Activated CD8-positive, alpha-beta memory T cell treated with anti-CD3 and anti-CD28 coated beads, Interleukin-2, amount 50 U/mL, for 1 hour (primary cell): ENCODE data around the gene TBX4.
"Not testable (repeated sequence)": the region's sequence is repeated elsewhere in the genome, so short reads cannot be mapped to it uniquely, and the experiment has no call there.

Experiments
- DNase-seq: peaks from one replicate; pipeline ENCODE4 v3.0.0-alpha.2; 2020; ENCODE audit errors: extremely low read depth

TBX4 gene

DNA sequence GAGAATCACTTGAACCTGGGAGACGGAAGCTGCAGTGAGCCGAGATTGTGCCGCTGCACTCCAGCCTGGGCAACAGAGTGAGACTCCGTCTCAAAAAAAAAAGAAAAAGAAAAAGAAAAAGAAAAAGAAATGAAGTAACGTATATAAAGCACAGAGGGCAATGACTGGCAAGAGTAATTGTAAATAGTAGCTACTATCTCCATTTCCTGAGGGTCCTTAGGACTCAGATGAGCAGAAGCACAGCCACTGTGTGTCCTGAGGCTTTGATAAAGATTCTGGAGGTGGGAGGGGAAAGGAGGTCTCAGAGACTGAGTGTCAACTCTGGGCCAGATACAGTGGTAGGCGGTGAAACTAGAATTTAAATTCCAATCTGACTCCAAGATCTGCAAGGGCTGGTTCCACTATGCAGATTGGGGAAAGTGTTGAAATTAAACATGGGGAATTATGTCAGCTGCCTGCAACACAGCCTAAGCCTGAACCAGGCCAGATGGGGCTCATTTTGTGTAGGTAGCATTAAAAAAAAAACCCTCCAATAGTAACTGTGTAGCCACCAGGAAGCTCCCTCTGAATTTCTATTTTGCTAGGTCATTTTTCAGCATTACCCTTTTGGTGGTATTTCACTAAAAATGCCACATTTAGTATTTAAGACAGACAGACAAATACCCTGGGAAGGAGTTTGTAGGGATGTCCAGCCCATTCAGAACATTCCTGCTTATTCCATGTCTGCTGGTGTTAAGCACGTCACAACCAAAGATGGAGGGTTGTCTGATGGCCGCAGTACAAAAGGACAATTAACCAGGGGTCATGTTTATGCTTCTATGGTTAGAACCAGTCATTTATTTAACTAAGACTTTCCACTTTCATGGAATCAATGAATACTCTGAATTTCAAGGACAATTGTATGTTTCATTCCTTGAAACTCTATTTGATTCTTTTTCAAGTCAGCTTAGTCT is 46.1 kb downstream of the TBX4 start:
- DNase-seq: no peak

DNA sequence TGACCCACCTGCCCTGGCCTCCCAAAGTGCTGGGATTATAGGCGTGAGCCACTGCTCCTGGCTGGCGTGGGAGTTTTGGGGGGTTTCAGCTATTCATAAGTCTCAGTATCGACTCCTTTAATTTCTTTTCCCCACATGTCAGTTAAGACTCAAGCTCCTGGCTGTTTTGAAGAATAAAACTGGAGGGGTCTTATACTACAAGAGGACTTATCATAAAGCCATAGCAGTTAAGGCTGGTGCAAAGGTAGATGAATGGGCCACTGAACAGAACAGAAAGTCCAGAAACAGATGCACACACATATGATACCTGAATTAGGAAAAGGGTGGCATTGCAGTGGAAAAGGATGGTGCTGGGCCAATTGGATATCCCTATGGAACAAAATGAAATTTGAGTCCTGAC is 47.4 kb downstream of the TBX4 start:
- no peak for DNase-seq

DNA sequence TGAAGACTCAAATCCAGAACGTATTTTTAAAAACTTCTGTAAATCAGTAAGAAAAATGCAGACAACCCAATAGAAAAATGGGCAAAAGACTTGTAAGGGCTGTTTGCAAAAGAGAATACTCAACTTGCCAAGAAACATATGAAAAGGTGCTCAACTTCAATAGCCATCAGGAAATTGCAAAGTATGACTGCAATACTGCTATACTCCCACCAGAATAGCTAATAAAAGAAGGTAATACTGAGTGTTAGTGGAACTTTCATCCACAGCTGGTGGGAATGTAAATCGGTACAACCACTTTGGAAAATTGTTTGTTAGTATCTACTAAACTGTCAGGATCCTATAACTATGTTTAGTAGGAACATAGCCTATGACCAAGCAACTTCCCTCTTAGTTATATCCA is 48.1 kb downstream of the TBX4 start:
- DNase-seq: no peak

DNA sequence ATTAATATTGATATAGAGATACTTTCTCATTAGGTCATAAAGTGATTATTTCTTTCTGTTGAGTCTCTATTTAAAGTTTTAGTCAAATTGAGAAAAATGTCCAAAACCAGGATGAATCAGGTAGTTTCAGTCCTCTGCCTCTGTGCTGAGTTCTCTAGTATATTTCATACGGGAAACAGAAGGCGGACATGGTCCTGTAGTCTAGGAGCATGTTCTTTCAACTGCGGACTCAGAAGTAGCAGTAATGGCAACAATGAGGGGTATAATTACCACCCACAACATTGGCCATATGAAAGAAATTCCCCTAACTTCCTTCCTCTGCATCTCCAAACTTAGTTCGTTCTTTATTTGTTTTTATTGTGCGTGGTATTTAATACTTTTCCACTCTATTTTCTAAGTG is 50.1 kb downstream of the TBX4 start:
- no peak for DNase-seq

DNA sequence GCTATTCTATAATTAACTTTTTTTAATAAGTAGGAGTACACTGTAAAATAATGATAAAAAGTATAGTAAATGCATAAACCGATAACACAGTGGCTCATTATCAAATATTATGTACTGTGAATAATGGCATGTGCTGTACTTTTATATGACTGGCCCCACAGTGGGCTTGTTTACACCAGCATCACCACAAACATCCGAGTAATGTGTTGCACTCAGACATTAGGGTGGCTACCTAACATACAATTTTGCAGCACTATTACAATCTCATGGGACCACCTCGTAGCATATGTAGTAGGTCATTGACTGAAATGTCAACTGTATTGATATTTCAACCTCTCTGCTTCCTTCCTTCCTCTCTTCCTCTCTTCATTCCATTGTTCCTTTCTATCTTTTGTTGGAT is 51.7 kb downstream of the TBX4 start:
- DNase-seq: no peak

DNA sequence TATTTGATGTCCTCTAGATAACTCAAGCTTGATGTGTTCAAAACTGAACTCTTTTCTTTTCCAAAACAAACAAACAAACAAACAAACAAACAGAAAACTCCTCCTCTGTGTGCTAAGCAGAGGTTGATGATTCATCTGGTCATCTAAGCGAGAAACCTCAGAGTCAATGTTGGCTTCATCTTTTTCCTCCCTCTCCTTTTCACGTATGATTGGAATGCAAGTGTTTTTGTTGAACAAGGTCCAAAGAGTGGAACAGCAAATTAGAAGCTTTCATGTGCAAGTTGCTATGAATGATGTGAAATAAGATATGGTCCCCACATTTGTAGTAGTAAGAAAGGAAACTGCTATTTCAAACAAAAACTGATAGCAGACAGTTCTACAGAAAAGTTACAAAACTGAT is 52.5 kb downstream of the TBX4 start:
- no peak for DNase-seq

DNA sequence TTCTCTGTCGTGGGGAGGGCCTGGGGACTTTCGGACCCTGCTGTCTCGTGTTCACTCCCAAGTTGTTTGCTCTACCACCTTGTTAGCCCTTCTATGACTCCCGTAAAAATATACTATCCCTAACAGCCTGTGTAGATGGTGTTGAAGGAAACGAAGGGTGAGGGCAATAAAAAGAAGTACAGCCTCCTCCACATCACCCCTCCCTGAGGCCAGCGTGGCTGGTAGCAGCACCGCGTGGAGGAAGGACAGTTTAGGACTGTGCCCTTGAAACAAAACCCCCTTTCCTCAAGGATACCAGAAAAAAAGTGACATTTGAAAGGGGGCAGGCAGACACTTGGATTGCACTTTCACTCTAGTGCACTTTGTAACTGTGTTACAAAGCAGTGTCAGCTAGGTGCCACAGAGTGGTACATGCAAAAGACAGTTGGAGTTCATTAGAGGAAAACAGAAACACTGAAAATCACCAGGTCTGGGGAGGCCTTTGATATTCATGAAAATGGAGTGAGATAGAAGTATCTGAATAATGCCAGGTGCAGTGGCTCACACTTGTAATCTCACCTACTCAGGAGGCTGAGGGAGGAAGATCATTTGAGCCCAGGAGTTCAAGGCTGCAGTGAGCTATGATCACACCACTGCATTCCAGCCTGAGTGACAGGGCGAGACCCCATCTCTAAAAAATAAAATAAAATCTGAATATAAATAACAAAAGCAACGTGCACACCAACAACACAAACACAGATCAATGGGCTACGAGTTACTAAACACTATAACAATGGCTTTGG is 53.8 kb downstream of the TBX4 start:
- no peak for DNase-seq

DNA sequence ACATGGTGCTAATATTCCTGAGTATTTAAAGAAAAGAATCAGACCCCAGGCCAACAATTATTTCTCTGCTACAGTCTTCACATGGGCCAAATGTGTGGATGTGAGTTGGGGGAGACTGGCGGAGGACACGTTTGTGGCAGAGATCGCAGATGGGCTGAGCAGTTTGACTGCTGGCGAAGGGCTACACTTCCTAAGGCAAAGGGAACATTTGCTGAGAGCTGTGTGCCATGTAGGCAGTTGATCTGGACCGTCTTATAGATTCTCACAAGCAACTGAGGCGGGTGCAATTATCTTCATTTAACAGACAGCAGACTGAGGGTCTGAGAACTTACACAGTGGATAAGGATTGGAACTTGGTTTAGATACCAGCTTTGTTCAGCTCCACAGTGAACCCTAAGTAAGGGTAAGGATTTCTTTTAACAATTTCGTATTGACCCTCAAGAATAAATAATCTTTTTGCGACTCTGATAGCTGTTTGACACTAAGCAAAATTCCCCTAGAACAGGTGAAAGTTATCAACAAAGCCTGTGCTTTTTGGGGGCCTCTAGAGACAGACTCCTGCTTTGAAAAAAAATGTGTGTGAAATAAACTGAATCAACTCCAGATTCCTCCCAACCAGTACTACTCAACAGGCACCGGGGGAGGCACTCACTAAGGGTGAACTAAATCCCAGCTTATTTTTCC is 55.3 kb downstream of the TBX4 start:
- DNase-seq: no peak

DNA sequence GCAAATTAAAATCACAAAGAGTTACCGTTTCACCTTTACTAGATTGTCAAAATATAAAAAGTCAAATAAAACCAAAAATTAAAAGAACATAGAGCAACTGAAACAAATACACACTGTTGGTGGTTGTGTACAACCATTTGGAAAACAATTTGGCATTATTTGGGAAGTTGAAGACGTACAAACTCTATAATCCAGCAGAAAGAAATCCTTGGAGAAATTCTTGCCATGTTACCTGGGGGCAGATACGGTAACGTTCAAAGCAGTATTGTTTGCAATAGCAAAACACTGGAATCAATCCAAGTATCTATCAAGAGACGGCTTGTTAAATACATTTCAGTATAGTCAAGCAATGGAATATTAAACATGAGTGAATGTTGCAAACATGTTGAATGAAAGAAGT is 56.7 kb downstream of the TBX4 start:
- DNase-seq: no peak

DNA sequence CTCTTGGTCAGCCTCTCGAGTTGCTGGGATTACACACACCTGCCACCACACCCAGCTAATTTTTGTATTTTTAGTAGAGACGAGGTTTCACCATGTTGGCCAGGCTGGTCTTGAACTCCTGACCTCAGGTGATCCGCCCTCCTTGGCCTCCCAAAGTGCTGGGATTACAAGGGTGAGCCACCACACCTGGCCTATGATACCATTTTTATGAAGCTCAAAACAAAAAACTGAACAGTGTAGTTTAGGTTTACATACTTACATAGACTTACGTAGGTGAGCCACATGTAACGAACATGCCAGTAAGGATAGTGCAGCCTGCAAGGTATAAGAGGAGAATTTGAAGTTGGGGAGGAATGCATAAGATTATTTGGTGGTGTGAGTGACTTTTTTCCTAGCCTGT is 57.2 kb downstream of the TBX4 start:
- not testable (repeated sequence) for DNase-seq

DNA sequence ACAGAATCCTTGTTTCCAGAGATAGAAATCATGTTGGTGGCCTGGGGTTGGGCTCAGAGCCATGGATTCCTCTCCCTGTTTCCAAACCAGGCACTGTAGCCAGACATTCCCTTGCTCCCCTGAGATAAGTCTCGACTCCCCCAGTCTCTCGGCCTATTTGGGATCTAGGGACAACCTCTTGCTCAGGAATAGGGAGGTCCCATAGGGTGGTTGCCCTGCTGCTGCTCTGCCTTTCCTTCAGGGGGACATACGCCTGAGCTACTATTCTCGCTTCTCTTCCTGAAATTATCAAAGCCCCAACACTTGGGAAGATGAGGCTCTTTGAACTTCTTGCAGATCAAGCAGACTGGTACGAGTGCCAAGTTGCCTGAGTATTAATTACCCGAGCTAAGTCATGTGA is 58.0 kb downstream of the TBX4 start:
- DNase-seq: no peak

DNA sequence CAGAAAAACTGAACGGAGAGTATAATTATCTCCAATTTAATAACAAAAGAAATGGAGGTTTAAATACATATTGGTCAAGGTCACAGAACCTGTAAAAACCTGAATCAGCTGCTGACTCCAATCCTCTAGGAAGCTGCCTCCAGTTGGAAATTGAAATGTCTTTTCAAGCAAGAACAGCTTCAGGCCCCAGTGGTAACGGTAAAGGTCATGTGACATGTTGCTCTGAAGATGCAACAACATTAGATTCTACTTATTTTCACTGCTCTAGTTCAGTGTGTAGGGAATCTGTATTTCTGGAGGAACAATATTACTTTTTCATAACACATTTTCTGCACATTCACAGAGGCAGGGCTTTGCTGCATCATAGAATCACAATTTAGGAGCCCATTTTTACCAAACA is 58.8 kb downstream of the TBX4 start:
- no peak for DNase-seq

DNA sequence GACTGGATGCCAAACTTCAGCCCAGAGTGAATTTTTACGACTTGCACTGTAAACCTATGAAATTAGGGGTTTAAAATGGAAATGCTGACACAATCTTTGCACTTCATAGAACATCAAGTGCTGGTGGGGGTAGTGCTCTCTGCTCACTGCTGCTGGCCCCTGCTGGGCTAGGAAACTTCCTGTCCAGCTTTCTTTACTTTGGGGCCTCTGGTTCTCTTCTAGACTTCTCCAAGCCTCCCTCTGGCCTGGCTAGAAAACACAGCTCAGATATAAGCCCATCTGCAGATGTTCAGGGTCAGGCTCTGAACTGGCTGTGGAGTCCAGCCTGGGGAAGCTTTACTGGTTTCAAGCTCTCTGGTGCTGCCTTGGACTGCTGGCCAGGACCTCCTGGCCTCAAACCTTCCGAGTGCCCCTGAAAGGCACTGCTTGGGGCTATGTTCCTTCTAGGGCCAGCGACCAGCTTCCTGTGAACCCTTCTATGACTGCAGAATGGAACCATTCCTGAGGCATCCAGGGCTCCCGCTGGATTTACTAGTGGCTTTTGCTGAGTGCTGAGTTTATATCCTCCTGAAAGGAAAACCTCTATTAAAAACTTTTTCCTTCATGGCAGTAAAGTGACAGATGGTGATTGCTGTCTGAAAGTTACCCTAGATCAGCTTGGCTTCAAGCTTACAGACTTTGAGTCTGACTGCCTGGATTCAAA is 59.4 kb downstream of the TBX4 start:
- DNase-seq: no peak

DNA sequence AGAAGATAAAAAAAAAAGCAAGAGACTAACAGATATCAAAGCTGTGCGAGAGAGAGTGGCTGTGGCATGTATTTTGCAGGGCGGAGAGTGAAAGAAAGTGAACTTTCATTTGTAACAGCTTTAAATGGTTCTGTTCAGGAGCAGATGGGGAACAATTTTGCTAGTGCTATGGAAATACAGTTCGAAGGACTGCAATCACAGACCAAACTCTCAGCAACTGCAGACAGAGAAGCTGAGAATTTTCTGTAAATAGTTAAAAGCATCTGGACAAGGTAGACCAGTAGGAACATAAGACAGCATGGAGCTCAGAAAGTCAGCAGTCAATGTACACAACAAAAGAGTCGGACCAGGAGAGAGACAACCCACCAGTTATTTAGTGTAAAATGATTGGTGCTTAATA is 62.3 kb downstream of the TBX4 start:
- no peak for DNase-seq

DNA sequence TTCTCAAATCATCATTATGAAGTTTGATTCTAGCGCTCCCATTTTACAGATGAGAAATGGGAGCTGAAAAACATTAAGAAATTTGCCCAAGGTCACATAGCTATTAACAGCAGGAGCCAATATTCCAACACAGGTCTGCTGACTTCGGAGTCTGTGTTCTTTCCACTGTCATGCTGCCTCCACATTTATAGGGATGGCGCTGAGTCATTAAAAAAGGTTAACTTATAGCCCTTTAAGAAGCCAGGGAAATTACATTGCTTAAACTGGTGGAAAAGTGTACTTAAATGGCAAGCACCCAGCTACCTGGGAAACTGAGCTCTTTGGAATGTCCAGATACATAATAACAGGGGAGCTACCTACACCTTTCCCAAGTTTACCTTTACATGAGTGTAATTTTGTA is 65.0 kb downstream of the TBX4 start:
- no peak for DNase-seq

DNA sequence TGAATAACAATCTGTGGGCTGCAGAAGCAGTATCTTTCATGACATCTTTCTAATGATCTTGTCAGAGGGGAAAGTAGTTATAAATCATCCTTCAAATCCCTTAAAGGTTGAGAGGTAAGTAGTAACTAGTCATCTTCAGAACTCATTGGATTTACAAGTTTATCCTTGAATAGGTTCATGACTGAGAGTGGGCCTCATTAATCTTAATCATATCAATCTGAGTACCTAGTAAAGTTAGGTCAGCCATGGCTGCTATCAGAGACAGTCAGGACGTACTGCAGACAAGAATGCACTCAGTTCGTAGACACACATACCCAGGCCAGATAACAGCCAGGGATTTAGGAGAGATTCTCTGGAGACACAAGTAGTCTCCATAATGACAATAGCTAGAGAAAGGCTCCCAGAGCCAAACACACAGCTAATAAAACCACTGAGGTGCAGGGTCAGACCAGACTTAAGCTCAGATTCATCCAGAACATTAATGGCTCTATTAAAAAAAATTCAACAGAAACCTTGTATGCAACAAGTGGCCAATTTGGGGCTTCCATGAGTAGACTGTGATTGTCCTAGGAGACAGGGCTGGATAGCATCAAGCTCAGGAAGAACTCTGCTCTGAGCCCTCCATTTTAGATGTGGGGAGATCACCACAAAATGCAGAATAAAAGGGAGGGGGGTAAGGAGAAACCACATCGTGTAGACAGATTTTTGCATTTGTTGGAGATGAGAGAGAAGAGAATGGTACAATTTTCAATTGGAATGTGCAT is 65.8 kb downstream of the TBX4 start:
- no peak for DNase-seq

DNA sequence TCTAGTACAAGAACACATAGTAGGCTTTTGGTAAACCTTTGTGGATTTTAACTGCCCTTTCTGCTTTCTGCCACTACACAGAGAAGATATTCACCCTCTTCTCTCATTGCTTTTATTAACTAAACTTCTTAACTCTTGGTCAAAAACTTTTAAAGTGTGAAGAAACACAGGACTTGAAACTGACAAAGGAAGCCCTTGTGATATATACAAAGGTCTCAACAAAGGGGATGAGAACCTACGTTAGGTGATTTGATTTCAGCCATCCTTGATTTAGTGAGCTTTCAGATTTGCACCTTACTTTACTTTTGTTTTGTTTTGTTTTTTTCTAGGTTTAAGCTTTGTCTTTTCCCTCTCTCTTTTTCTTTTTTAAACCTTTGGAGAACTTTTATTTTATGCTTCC is 66.9 kb downstream of the TBX4 start:
- DNase-seq: no peak

DNA sequence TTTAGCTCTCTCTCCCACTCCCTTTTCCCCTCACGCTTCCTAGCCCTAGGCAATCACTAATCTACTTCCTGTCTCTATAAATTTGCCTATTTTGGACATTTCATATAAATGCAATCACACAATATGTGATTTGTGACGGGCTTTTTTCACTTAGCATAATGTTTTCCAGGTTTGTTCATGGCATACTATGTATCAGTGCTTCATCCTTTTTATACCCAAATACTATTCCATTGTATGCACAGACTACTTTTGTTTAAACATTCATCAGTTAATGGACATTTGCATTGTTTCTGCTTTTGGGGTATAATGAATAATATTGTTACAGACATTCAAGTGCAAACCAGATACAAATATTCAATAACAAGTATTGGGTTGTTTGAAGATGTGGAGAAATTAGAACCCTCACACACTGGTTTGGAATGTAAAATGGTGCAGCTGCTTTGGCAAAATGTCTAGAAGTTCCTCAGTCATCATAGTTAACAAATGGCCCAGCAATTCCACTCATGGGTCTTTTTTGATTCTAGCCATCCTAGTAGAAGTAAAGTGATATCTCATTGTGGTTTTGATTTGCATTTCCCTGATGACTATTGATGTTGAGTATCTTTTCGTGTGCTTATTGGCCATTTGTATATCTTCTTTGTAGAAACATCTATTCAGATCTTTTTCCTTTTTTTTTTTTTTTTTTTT is 67.7 kb downstream of the TBX4 start:
- no peak for DNase-seq

DNA sequence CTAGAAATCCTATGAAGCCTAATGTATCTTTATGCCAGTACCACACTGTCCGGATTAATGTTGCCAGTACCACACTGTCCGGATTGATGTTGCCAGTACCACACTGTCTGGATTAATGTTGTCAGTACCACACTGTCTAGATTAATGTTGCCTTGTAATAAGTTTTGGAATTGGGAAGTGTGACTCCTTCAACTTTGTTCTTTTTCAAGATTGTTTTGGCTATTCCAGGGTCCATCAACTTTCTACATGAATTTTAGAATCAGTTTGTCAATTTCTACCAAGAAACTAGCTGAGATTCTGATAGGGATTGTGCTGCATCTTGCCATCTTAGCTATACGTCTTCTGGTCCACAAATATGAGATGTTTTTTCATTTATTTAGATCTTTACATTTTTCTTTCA is 68.7 kb downstream of the TBX4 start:
- no peak for DNase-seq

DNA sequence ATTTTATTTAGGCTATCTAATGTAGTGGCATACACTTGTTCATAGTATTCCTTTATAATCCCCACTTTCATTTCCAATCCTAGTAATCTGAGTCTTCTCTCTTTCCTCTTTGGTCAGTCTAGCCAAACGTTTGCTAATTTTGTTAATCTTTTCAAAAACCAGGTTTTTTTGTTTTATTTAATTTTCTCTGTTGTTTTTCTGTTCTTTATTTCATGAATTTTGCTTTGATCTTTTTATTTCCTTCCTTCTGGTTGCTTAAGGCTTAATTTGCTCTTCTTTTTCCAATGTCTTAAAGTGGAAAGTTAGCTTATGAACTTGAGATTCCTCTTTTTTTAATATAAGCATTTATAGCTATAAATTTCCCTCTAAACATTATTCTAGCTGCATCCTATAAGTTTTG is 69.9 kb downstream of the TBX4 start:
- no peak for DNase-seq

DNA sequence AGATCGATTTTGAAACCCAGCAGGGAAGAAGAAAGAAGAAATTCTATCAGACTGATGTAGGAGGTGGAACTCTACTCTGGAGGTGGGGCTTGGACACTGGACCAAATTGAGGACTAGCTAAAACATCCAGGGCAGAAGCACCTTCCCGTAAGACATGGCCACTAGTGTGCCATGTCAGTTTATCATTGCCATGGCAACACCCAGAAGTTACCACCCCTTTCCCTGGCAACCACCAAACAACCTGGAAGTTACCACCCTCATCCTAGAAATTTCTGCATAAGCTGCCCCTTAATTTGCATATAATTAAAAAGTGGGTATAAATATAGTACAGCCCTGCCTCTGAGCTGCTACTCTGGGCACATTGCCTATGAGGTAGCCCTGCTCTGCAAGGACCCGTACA is 72.1 kb downstream of the TBX4 start:
- no peak for DNase-seq
